ENCODE results near the gene ABLIM1. TPM values are rescaled to one million over a fixed set of nuclear protein-coding genes. Genes with fewer than 3 reads are reported as not detected.

Gene ABLIM1
- total RNA-seq, 1 experiment from 2014 or later, result 62.1 TPM

DNA sequence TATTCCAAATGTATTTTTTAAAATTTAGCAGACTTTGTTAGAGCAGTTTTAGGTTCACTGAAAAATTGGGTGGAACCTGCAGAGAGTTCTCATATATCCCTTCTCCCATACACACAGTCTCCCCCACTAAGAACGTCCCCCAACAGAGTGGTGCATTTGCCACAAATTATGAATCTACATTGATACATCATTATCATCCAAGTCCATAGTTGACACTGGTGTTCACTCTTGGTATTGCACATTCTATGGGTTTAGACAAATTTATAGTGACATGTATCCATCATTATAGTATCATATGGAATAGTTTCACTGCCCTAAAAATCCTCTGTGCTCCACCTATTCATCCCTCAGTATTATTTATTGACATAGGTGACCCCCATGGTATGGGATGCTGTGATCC is 156.4 kb downstream of the ABLIM1 start:
- no peak overlapping the region for H3K27ac Mint-ChIP-seq
- ATAC-seq (no peak), DNase-seq (ENCODE audit: low spot score) (no peak)
- POLR2A ChIA-PET, result no interaction called here
- H3K9me3 Mint-ChIP-seq, result peaks cover 3% of the 10 kb centered on the region; the same call in 1 of the 2 replicates
- CTCF ChIA-PET, result no interaction called here
- no peak overlapping the region for H3K4me3 Mint-ChIP-seq
- H3K4me1 Mint-ChIP-seq, result peaks cover 23% of the 10 kb centered on the region
- no peaks in the 10 kb centered on the region for H3K27me3 Mint-ChIP-seq (ENCODE audit: low read depth)
- TF ChIP-seq ESRRA (CRISPR knock-in tag; IDR thresholded peaks at IDR 0.05; ENCODE audit: borderline replicate concordance), result no peak
- no peak for TF ChIP-seq FOXJ3 (CRISPR knock-in tag; IDR thresholded peaks at IDR 0.05; ENCODE audit: borderline replicate concordance)
- TF ChIP-seq CREM (CRISPR knock-in tag; IDR thresholded peaks at IDR 0.05), result no peak
- TF ChIP-seq, protein P1, sequence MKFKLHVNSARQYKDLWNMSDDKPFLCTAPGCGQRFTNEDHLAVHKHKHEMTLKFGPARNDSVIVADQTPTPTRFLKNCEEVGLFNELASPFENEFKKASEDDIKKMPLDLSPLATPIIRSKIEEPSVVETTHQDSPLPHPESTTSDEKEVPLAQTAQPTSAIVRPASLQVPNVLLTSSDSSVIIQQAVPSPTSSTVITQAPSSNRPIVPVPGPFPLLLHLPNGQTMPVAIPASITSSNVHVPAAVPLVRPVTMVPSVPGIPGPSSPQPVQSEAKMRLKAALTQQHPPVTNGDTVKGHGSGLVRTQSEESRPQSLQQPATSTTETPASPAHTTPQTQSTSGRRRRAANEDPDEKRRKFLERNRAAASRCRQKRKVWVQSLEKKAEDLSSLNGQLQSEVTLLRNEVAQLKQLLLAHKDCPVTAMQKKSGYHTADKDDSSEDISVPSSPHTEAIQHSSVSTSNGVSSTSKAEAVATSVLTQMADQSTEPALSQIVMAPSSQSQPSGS (CRISPR knock-in tag; IDR thresholded peaks at IDR 0.05; ENCODE audit: borderline replicate concordance, low read depth), result no peak
- no peak for TF ChIP-seq PRRX2 (CRISPR knock-in tag; IDR thresholded peaks at IDR 0.05)
- TF ChIP-seq GABPB1 (CRISPR knock-in tag; IDR thresholded peaks at IDR 0.05), result no peak
- TF ChIP-seq, protein P2, sequence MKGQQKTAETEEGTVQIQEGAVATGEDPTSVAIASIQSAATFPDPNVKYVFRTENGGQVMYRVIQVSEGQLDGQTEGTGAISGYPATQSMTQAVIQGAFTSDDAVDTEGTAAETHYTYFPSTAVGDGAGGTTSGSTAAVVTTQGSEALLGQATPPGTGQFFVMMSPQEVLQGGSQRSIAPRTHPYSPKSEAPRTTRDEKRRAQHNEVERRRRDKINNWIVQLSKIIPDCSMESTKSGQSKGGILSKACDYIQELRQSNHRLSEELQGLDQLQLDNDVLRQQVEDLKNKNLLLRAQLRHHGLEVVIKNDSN (CRISPR knock-in tag; IDR thresholded peaks at IDR 0.05), result no peak
- H3K36me3 Mint-ChIP-seq, result no peaks in the 10 kb centered on the region

DNA sequence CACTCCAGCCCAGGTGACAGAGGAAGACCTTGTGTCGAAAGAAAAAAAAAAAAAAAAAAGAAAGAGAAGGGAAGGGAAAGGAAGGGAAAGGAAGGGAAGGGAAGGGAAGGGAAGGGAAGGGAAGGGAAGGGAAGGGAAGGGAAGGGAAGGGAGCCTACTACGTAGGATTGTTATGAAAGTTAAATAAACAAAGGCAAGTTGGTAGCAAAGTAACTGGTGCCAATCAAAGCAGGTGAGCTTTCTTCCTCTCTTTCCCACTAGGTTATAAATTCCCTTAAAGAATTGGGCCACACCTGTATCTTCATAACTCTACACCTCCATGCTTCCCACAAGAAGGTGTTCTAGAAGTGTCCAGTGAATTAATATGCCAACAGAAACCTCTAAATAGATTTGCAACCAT is 157.4 kb downstream of the ABLIM1 start:
- H3K4me1 Mint-ChIP-seq, result peaks cover 15% of the 10 kb centered on the region
- no peak for TF ChIP-seq OVOL2 (CRISPR knock-in tag; IDR thresholded peaks at IDR 0.05; ENCODE audit: borderline replicate concordance)

GRCh38 chr10:114499630-114500190 is 158.4 kb downstream of the ABLIM1 start:
- ChIA-PET CTCF (no interaction called here), POLR2A (no interaction called here)
- no peak overlapping the region for H3K27ac Mint-ChIP-seq
- peaks cover 3% of the 10 kb centered on the region; the same call in 1 of the 2 replicates for H3K9me3 Mint-ChIP-seq
- TF ChIP-seq E2F4 (CRISPR knock-in tag; IDR thresholded peaks at IDR 0.05; ENCODE audit: borderline replicate concordance, low read depth), result no peak
- no peak for TF ChIP-seq SP1 (CRISPR knock-in tag; conservative IDR thresholded peaks at IDR 0.05)
- TF ChIP-seq E2F5 (CRISPR knock-in tag; IDR thresholded peaks at IDR 0.05), result no peak
- TF ChIP-seq NFATC4 (CRISPR knock-in tag; IDR thresholded peaks at IDR 0.05), result no peak
- no peak for TF ChIP-seq OVOL2 (CRISPR knock-in tag; IDR thresholded peaks at IDR 0.05; ENCODE audit: borderline replicate concordance)
- TF ChIP-seq GTF2I (CRISPR knock-in tag; conservative IDR thresholded peaks at IDR 0.05), result no peak
- H3K27me3 Mint-ChIP-seq (ENCODE audit: low read depth), result no peaks in the 10 kb centered on the region
- H3K4me1 Mint-ChIP-seq, result peaks cover 6% of the 10 kb centered on the region
- ATAC-seq (no peak), DNase-seq (ENCODE audit: low spot score) (no peak)
- H3K36me3 Mint-ChIP-seq, result peaks cover 5% of the 10 kb centered on the region
- no peak overlapping the region for H3K4me3 Mint-ChIP-seq

More for the DNA sequence above, 157.4 kb downstream of the ABLIM1 start:
- H3K27me3 Mint-ChIP-seq (ENCODE audit: low read depth), result no peaks in the 10 kb centered on the region
- H3K9me3 Mint-ChIP-seq, result peaks cover 3% of the 10 kb centered on the region; the same call in 1 of the 2 replicates
- H3K36me3 Mint-ChIP-seq, result no peaks in the 10 kb centered on the region
- H3K27ac Mint-ChIP-seq, result no peak overlapping the region
- ChIA-PET POLR2A (no interaction called here), CTCF (interaction anchor here (0.7 kb wide), 1 partner anchor 1430 kb away, joined by 3 read pairs; no protein-coding TSS in a partner anchor)
- no peak overlapping the region for H3K4me3 Mint-ChIP-seq
- DNase-seq (ENCODE audit: low spot score) (no peak), ATAC-seq (no peak)

- Mint-ChIP-seq H3K4me1 (peaks cover 4% of the 10 kb centered on the region), H3K4me3 (no peak overlapping the region), H3K36me3 (peaks cover 5% of the 10 kb centered on the region), H3K9me3 (peaks cover 3% of the 10 kb centered on the region; the same call in 1 of the 2 replicates), H3K27me3 (ENCODE audit: low read depth) (no peaks in the 10 kb centered on the region), H3K27ac (no peak overlapping the region)
- no peak for DNase-seq (ENCODE audit: low spot score)
- CTCF ChIA-PET, result no interaction called here
- POLR2A ChIA-PET, result no interaction called here
- no peak for ATAC-seq
- TF ChIP-seq, protein P3, sequence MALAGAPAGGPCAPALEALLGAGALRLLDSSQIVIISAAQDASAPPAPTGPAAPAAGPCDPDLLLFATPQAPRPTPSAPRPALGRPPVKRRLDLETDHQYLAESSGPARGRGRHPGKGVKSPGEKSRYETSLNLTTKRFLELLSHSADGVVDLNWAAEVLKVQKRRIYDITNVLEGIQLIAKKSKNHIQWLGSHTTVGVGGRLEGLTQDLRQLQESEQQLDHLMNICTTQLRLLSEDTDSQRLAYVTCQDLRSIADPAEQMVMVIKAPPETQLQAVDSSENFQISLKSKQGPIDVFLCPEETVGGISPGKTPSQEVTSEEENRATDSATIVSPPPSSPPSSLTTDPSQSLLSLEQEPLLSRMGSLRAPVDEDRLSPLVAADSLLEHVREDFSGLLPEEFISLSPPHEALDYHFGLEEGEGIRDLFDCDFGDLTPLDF (CRISPR knock-in tag; IDR thresholded peaks at IDR 0.05), result no peak
- TF ChIP-seq, protein P4, sequence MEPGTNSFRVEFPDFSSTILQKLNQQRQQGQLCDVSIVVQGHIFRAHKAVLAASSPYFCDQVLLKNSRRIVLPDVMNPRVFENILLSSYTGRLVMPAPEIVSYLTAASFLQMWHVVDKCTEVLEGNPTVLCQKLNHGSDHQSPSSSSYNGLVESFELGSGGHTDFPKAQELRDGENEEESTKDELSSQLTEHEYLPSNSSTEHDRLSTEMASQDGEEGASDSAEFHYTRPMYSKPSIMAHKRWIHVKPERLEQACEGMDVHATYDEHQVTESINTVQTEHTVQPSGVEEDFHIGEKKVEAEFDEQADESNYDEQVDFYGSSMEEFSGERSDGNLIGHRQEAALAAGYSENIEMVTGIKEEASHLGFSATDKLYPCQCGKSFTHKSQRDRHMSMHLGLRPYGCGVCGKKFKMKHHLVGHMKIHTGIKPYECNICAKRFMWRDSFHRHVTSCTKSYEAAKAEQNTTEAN (CRISPR knock-in tag; IDR thresholded peaks at IDR 0.05), result no peak
- TF ChIP-seq MYBL2 (CRISPR knock-in tag; IDR thresholded peaks at IDR 0.05), result no peak
- TF ChIP-seq, protein P5, sequence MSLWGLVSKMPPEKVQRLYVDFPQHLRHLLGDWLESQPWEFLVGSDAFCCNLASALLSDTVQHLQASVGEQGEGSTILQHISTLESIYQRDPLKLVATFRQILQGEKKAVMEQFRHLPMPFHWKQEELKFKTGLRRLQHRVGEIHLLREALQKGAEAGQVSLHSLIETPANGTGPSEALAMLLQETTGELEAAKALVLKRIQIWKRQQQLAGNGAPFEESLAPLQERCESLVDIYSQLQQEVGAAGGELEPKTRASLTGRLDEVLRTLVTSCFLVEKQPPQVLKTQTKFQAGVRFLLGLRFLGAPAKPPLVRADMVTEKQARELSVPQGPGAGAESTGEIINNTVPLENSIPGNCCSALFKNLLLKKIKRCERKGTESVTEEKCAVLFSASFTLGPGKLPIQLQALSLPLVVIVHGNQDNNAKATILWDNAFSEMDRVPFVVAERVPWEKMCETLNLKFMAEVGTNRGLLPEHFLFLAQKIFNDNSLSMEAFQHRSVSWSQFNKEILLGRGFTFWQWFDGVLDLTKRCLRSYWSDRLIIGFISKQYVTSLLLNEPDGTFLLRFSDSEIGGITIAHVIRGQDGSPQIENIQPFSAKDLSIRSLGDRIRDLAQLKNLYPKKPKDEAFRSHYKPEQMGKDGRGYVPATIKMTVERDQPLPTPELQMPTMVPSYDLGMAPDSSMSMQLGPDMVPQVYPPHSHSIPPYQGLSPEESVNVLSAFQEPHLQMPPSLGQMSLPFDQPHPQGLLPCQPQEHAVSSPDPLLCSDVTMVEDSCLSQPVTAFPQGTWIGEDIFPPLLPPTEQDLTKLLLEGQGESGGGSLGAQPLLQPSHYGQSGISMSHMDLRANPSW (CRISPR knock-in tag; conservative IDR thresholded peaks at IDR 0.05; ENCODE audit: low read depth), result no peak
- TF ChIP-seq JUN (CRISPR knock-in tag; IDR thresholded peaks at IDR 0.05), result no peak
- no peak for TF ChIP-seq NR2C2 (CRISPR knock-in tag; IDR thresholded peaks at IDR 0.05)
- TF ChIP-seq GRHL2 (CRISPR knock-in tag; IDR thresholded peaks at IDR 0.05; ENCODE audit: insufficient replicate concordance, severe bottlenecking), result no peak
Measured at GRCh38 chr10:114499116-114499515, 159.0 kb downstream of the ABLIM1 start.
